Body of pancreas (tissue), 4 donors: ENCODE measurements around the gene NDUFB2. TPM values are rescaled to one million over a fixed set of nuclear protein-coding genes. Genes with fewer than 3 reads are reported as not detected.

ENCODE experiments used
- ATAC-seq: fragments of 150-250 bp; one replicate; pipeline ENCODE4 v1.9.1; 2016
- DNase-seq, 4 donors: peaks; one replicate each; pipeline ENCODE4 v3.0.0-alpha.2; 2019
- H3K27ac ChIP-seq, 4 donors: fragments of 200-600 bp; sonication (generic); 1 replicate in 3 of 4; 2 replicates in 1 of 4; pipeline versions ENCODE4 v1.5.1 to v1.6.1; 2016 to 2019; ENCODE audit warnings: mild to moderate bottlenecking in 1 of 4, mixed read lengths in 1 of 4, moderate library complexity in 1 of 4
- H3K27me3 ChIP-seq, 2 donors: fragments of 200-600 bp; sonication (generic); one replicate each; pipeline ENCODE4 v1.6.0; 2016; ENCODE audit warnings: mild to moderate bottlenecking in 1 of 2
- H3K36me3 ChIP-seq, 2 donors: fragments of 200-600 bp; sonication (generic); replicated peaks in 1 of 2; 2 replicates each; pipeline ENCODE4 v1.5.1; 2016; ENCODE audit warnings: low read depth in 2 of 2; ENCODE audit not compliant: insufficient read depth in 1 of 2
- H3K4me1 ChIP-seq: fragments of 200-600 bp; sonication (generic); one replicate; pipeline ENCODE4 v1.6.0; 2016
- H3K4me3 ChIP-seq, 2 donors: fragments of 200-600 bp; sonication (generic); 1 replicate in 1 of 2; 2 replicates in 1 of 2; pipeline ENCODE4 v1.5.1; 2016 to 2019
- H3K9me3 ChIP-seq, 3 donors: fragments of 200-600 bp; sonication (generic); 1 replicate in 2 of 3; 2 replicates in 1 of 3; pipeline ENCODE4 v1.5.1; 2016
- POLR2A ChIP-seq, 3 donors: fragments of 450-650 bp; IDR thresholded peaks; one replicate each; pipeline ENCODE4 v1.6.1; 2016; ENCODE audit warnings: antibody characterized with exemption in 3 of 3, mild to moderate bottlenecking in 2 of 3
- WGBS, 2 donors: methylation state at CpG; one replicate each; pipeline ENCODE4 v1.1.5; 2017; 5-methylcytosine and 5-hydroxymethylcytosine counted together
- intact Hi-C: fragments of 100-400 bp; cut with DNase I; formaldehyde crosslinking; loops from one replicate; pipeline ENCODE4 v1.15.1; 2023
- total RNA-seq, 2 donors: library from RNA; depleted of rRNA; stranded (reverse); fragments of >200 nt; gene quantifications; one replicate each; pipeline ENCODE4 v1.1.0, GENCODE V29; 2016
- TF ChIP-seq, protein P1 (sequence below), 7 experiments: fragments of 450-650 bp in 4 of 7; fragments of 200-600 bp in 3 of 7; sonication (generic) in 3 of 7; IDR thresholded peaks; one replicate each; pipeline ENCODE4 v1.5.1; 2016 to 2019; ENCODE audit warnings: antibody characterized with exemption in 7 of 7

The NDUFB2 gene
- total RNA-seq, 2 donors from 2014 or later, result 61.0 to 140 TPM

DNA sequence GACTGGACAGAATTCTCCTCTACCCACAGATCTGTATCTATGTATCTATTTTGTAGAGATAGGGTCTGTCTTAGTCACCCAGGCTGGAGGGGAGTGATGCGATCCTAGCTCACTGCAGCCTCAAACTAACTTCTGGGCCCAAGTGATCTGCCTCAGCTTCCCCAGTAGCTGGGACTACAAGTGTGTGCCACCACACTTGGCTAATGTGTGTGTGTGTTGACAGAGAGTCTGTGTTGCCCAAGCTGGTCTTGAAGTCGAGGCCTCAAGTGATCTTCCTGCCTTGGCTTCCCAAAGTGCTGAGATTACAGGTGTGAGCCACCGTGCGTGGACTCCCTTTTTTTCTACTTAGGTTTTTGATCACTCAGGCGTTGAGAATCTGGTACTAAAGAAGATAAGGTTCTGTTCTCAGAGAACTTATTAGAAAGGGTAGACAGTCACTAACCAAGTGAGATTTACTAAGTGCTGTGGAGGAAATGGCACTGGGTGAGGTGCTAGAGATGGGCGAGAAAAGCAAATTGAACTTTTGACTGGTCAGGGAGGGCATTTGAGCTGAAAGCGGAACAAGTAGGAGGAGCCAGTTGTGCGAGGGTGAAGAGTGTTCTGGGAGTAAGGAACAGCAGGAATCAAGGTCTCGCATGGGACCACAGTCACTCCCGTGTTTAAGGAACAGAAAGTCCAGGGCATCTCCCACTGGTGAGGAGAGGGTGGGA lies 18.0 kb downstream of the NDUFB2 start:
- no peaks in the 10 kb centered on the region for H3K36me3 ChIP-seq
- intact Hi-C loops, result no loop called here
- no peak for DNase-seq
- WGBS, 2 donors, result 89 to 92% methylated on average over 10 of the region's 10 CpGs
- H3K27me3 ChIP-seq, result no peaks in the 10 kb centered on the region
- TF ChIP-seq, protein P1, sequence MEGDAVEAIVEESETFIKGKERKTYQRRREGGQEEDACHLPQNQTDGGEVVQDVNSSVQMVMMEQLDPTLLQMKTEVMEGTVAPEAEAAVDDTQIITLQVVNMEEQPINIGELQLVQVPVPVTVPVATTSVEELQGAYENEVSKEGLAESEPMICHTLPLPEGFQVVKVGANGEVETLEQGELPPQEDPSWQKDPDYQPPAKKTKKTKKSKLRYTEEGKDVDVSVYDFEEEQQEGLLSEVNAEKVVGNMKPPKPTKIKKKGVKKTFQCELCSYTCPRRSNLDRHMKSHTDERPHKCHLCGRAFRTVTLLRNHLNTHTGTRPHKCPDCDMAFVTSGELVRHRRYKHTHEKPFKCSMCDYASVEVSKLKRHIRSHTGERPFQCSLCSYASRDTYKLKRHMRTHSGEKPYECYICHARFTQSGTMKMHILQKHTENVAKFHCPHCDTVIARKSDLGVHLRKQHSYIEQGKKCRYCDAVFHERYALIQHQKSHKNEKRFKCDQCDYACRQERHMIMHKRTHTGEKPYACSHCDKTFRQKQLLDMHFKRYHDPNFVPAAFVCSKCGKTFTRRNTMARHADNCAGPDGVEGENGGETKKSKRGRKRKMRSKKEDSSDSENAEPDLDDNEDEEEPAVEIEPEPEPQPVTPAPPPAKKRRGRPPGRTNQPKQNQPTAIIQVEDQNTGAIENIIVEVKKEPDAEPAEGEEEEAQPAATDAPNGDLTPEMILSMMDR (IDR thresholded peaks at IDR 0.05), result no peak
- TF ChIP-seq POLR2A (IDR thresholded peaks at IDR 0.05), result no peak
- no peaks in the 10 kb centered on the region for H3K4me1 ChIP-seq
- H3K4me3 ChIP-seq, result no peak overlapping the region
- ATAC-seq, result no peak
- H3K9me3 ChIP-seq, result no peaks in the 10 kb centered on the region
- H3K27ac ChIP-seq, result no peak overlapping the region

DNA sequence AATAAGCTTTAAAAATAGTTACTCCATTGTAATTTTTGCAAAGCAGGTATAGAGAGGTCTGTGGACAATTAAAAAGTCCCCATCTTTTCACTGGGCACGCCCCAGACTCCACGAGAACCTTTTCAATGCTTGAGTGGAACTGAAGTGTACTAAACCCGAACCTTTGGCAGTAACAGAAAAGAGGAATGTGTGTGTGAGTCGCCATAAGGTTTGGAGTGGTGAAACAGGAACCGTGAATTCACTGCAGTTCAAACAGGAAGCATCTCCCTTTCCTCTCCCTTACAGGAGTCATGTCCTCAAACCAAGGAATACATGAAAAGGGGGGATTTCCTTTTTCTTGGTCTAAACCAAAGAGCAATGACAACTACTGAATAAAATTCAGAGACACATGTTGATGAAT lies 23.2 kb downstream of the NDUFB2 start:
- 85 to 90% methylated on average over 5 of the region's 5 CpGs for WGBS, 2 donors
- Histone ChIP-seq H3K36me3 (no peaks in the 10 kb centered on the region), H3K4me1 (no peaks in the 10 kb centered on the region), H3K9me3 (no peaks in the 10 kb centered on the region), H3K27me3 (no peaks in the 10 kb centered on the region), H3K4me3 (no peak overlapping the region), H3K27ac (no peak overlapping the region)
- intact Hi-C loops, result no loop called here
- TF ChIP-seq POLR2A (IDR thresholded peaks at IDR 0.05), result no peak
- TF ChIP-seq, protein P1 (IDR thresholded peaks at IDR 0.05), result no peak
- no peak for DNase-seq
- ATAC-seq, result no peak

DNA sequence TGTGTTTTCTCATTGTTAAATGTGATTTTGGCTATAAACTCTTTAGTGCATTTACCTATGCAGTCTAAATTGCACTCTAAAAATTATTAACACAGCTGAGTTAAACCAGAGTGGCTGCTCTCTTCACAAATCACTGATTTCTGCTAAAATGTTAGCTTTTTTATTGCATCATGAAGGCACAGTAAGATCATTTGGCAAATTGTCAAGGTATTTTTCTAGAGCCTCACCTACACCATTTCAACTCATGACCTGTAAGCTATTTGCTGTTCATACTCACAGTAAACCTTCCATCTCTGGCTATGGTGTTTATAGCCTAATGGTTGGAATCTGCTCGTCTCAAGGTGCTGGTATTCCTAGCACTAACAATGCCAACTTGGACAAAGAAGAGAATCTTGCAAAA lies 25.7 kb downstream of the NDUFB2 start:
- no peak overlapping the region for H3K4me3 ChIP-seq
- no peaks in the 10 kb centered on the region for H3K4me1 ChIP-seq
- no peaks in the 10 kb centered on the region for H3K36me3 ChIP-seq
- no peak for DNase-seq
- intact Hi-C loops, result no loop called here
- no peak overlapping the region for H3K27ac ChIP-seq
- no peaks in the 10 kb centered on the region for H3K27me3 ChIP-seq
- H3K9me3 ChIP-seq, result no peaks in the 10 kb centered on the region
- no peak for TF ChIP-seq POLR2A (IDR thresholded peaks at IDR 0.05)
- TF ChIP-seq, protein P1 (IDR thresholded peaks at IDR 0.05), result no peak
- 92 to 96% methylated on average over 1 of the region's 1 CpG for WGBS, 2 donors
- ATAC-seq, result no peak

DNA sequence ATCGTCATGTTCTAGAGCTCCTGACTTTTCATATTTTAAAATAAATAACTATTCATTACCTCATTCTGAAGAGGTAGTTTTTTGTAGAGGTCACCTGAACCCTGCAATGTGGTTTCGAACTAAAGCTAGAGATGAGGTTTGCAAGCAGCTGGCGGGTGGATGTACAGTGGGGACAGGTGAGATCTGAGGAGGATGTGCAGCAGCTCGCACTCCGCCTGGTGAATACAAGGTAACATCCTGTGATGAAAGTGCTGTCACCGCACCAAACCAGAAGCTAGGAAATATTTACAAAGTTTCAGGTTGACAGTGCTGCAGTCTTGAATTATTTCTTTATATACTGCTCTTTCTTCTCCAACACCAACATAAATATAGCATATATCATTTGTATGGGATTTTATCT lies 26.5 kb downstream of the NDUFB2 start:
- no peak overlapping the region for H3K27ac ChIP-seq
- H3K4me1 ChIP-seq, result no peaks in the 10 kb centered on the region
- no peaks in the 10 kb centered on the region for H3K27me3 ChIP-seq
- no peak overlapping the region for H3K4me3 ChIP-seq
- WGBS, 2 donors, result 93 to 94% methylated on average over 6 of the region's 6 CpGs
- TF ChIP-seq POLR2A (IDR thresholded peaks at IDR 0.05), result no peak
- TF ChIP-seq, protein P1 (IDR thresholded peaks at IDR 0.05), result no peak
- H3K36me3 ChIP-seq, result no peaks in the 10 kb centered on the region
- no peak for ATAC-seq
- no peak for DNase-seq
- no peaks in the 10 kb centered on the region for H3K9me3 ChIP-seq
- intact Hi-C loops, result no loop called here

DNA sequence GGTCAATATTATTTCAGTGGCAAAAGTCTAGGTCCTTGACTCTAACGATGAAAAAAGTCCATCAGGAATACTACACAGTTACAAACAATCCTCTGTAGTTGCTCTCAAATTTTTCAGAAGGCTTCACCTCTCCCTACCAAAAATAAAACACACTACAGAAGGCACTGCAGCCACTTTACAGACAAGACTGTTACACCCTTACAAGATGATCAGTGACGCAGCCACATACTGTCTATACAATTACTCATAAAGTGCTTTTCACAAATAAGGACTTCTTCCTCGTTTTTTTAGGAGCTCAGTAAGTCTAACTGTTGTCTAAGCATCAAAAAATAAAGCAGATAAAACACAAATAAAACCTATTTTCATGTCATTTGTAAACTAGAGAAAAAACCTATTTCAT lies 27.1 kb downstream of the NDUFB2 start:
- Histone ChIP-seq H3K4me1 (no peaks in the 10 kb centered on the region), H3K9me3 (no peaks in the 10 kb centered on the region), H3K27me3 (no peaks in the 10 kb centered on the region), H3K27ac (no peak overlapping the region), H3K36me3 (no peaks in the 10 kb centered on the region), H3K4me3 (no peak overlapping the region)
- DNase-seq, result no peak
- no peak for ATAC-seq
- intact Hi-C loops, result no loop called here
- 78 to 85% methylated on average over 3 of the region's 3 CpGs for WGBS, 2 donors
- no peak for TF ChIP-seq POLR2A (IDR thresholded peaks at IDR 0.05)
- TF ChIP-seq, protein P1 (IDR thresholded peaks at IDR 0.05), result no peak
